Liver (tissue), 9 donors: ENCODE measurements around the gene PPP2R5C. TPM values are rescaled to one million over a fixed set of nuclear protein-coding genes. Genes with fewer than 3 reads are reported as not detected.

ENCODE experiments used
- DNase-seq: peaks from one replicate; pipeline ENCODE4 v3.0.0-alpha.2; 2017; ENCODE audit warnings: low spot score
- H3K27ac ChIP-seq, 2 donors: one replicate each; pipeline ENCODE4 v1.7.0; 2013; ENCODE audit warnings: inconsistent platforms in 2 of 2, low read length in 2 of 2, control low read depth in 1 of 2, low read depth in 1 of 2, mild to moderate bottlenecking in 1 of 2
- H3K27me3 ChIP-seq, 4 donors: one replicate each; pipeline versions ENCODE4 v1.6.1 to v1.7.0; 2013; ENCODE audit warnings: low read length in 3 of 4, inconsistent platforms in 1 of 4, mild to moderate bottlenecking in 1 of 4, moderate library complexity in 1 of 4; ENCODE audit not compliant: control insufficient read depth in 4 of 4, insufficient read depth in 4 of 4
- H3K36me3 ChIP-seq, 4 donors: one replicate each; pipeline versions ENCODE4 v1.6.1 to v1.7.0; 2013; ENCODE audit warnings: low read length in 3 of 4, mild to moderate bottlenecking in 3 of 4, low read depth in 1 of 4, moderate library complexity in 1 of 4; ENCODE audit not compliant: control insufficient read depth in 4 of 4, insufficient read depth in 3 of 4
- H3K4me1 ChIP-seq, 4 donors: one replicate each; pipeline versions ENCODE4 v1.6.1 to v1.7.0; 2013; ENCODE audit warnings: low read length in 3 of 4, mild to moderate bottlenecking in 3 of 4, moderate library complexity in 1 of 4; ENCODE audit not compliant: control insufficient read depth in 4 of 4, insufficient read depth in 4 of 4
- H3K4me3 ChIP-seq, 3 donors: one replicate each; pipeline versions ENCODE4 v1.6.1 to v1.7.0; 2013; ENCODE audit warnings: low read length in 3 of 3, control low read depth in 1 of 3, low read depth in 1 of 3, mild to moderate bottlenecking in 1 of 3
- H3K9ac ChIP-seq, 2 donors: one replicate each; pipeline ENCODE4 v1.7.0; 2013; ENCODE audit warnings: low read length in 2 of 2, mild to moderate bottlenecking in 2 of 2, moderate library complexity in 2 of 2, control low read depth in 1 of 2, low read depth in 1 of 2
- H3K9me3 ChIP-seq, 4 donors: one replicate each; pipeline versions ENCODE4 v1.6.1 to v1.7.0; 2013; ENCODE audit warnings: low read length in 3 of 4; ENCODE audit not compliant: control insufficient read depth in 4 of 4
- CTCF ChIP-seq: fragments of 150-350 bp; IDR thresholded peaks from 2 replicates; pipeline ENCODE4 v1.5.1; 2017; ENCODE audit warnings: improper control_type of control experiment, low read depth, low read length; ENCODE audit not compliant: missing input control
- EGR1 ChIP-seq, 2 donors: IDR thresholded peaks; 2 replicates each; pipeline ENCODE4 v1.6.1; 2016 to 2018; ENCODE audit warnings: antibody characterized with exemption in 2 of 2, low read depth in 2 of 2
- FOXA1 ChIP-seq: IDR thresholded peaks from 2 replicates; pipeline ENCODE4 v1.6.1; 2016; ENCODE audit warnings: antibody characterized with exemption
- FOXA2 ChIP-seq: IDR thresholded peaks from 2 replicates; pipeline ENCODE4 v1.6.1; 2016; ENCODE audit warnings: antibody characterized with exemption
- GABPA ChIP-seq, 2 donors: IDR thresholded peaks in 1 of 2; conservative IDR thresholded peaks in 1 of 2; 2 replicates each; pipeline ENCODE4 v1.6.1; 2016; ENCODE audit warnings: antibody characterized with exemption in 2 of 2, mild to moderate bottlenecking in 1 of 2, moderate library complexity in 1 of 2
- HNF4A ChIP-seq, 2 donors: conservative IDR thresholded peaks; 2 replicates each; pipeline ENCODE4 v1.6.1; 2016; ENCODE audit warnings: antibody characterized with exemption in 2 of 2, mild to moderate bottlenecking in 2 of 2
- JUND ChIP-seq, 2 donors: IDR thresholded peaks; 2 replicates each; pipeline ENCODE4 v1.6.1; 2016; ENCODE audit warnings: antibody characterized with exemption in 2 of 2
- NR2F2 ChIP-seq: IDR thresholded peaks from 2 replicates; pipeline ENCODE4 v1.6.1; 2016; ENCODE audit warnings: antibody characterized with exemption
- RAD21 ChIP-seq, 2 donors: IDR thresholded peaks; 2 replicates each; pipeline ENCODE4 v1.6.1; 2016; ENCODE audit warnings: antibody characterized with exemption in 2 of 2, mild to moderate bottlenecking in 2 of 2
- RXRA ChIP-seq, 2 donors: IDR thresholded peaks; 2 replicates each; pipeline ENCODE4 v1.6.1; 2017 to 2018; ENCODE audit warnings: antibody characterized with exemption in 2 of 2, mild to moderate bottlenecking in 1 of 2
- SP1 ChIP-seq: IDR thresholded peaks from 2 replicates; pipeline ENCODE4 v1.6.1; 2018; ENCODE audit warnings: antibody characterized with exemption, mild to moderate bottlenecking
- TAF1 ChIP-seq: conservative IDR thresholded peaks from 2 replicates; pipeline ENCODE4 v1.6.1; 2016; ENCODE audit warnings: antibody characterized with exemption, mild to moderate bottlenecking
- YY1 ChIP-seq: IDR thresholded peaks from 2 replicates; pipeline ENCODE4 v1.6.1; 2016; ENCODE audit warnings: antibody characterized with exemption, mild to moderate bottlenecking
- WGBS: extraction: QIAGEN DNeasy Blood & Tissue Kit; methylation state at CpG from one replicate; pipeline ENCODE4 v1.1.7; 2013; 5-methylcytosine and 5-hydroxymethylcytosine counted together
- polyA plus RNA-seq, 2 donors: library from polyadenylated mRNA; stranded (reverse) in 1 of 2; unstranded in 1 of 2; fragments of 200-250 nt in 1 of 2; fragments of >200 nt in 1 of 2; fragmentation: Nextera tagmentation in 1 of 2; extraction: Ambion mirVana in 1 of 2; gene quantifications; one replicate each; pipeline versions ENCODE4 v1.2.1 to v1.2.3, GENCODE V29; 2013 to 2015
- total RNA-seq, 2 donors: library from RNA; depleted of rRNA; stranded (reverse); fragments of >200 nt; gene quantifications; one replicate each; pipeline ENCODE4 v1.2.3, GENCODE V29; 2014
- TF ChIP-seq, protein P1 (sequence below): IDR thresholded peaks from 2 replicates; pipeline ENCODE4 v1.6.1; 2016; ENCODE audit warnings: antibody characterized with exemption
- TF ChIP-seq, protein P2 (sequence below): IDR thresholded peaks from 2 replicates; pipeline ENCODE4 v1.6.1; 2016; ENCODE audit warnings: antibody characterized with exemption
- TF ChIP-seq, protein P3 (sequence below): IDR thresholded peaks from 2 replicates; pipeline ENCODE4 v1.6.1; 2016; ENCODE audit warnings: antibody characterized with exemption, mild to moderate bottlenecking
- TF ChIP-seq, protein P4 (sequence below): IDR thresholded peaks from 2 replicates; pipeline ENCODE4 v1.6.1; 2016; ENCODE audit warnings: antibody characterized with exemption
- donor health status: healthy.
- donor health status: healthy.
- donor health status: healthy.
- donor health status: healthy.
- donor health status: healthy.

PPP2R5C gene
- total and polyA plus RNA-seq, 4 donors: 33.5 to 52.3 (median 43.9) TPM

GRCh38 chr14:101845496-101845895, 84.0 kb downstream of the PPP2R5C start:
- Histone ChIP-seq H3K4me1 (peaks cover 0 to 4% (median 1%) of the 10 kb centered on the region in 4 donors), H3K36me3 (peaks cover 0 to 2% (median 0%) of the 10 kb centered on the region in 4 donors), H3K9me3 (no peaks in the 10 kb centered on the region), H3K27ac (no peak overlapping the region), H3K27me3 (no peaks in the 10 kb centered on the region), H3K4me3 (no peak overlapping the region), H3K9ac (no peak overlapping the region)
- no peak for DNase-seq
- WGBS: 79% methylated on average over 2 of the region's 2 CpGs
- TF ChIP-seq, protein P1, sequence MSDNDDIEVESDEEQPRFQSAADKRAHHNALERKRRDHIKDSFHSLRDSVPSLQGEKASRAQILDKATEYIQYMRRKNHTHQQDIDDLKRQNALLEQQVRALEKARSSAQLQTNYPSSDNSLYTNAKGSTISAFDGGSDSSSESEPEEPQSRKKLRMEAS: no peak
- no peak for TF ChIP-seq TAF1
- TF ChIP-seq SP1: no peak
- no peak for TF ChIP-seq RXRA (IDR thresholded peaks at IDR 0.05)
- no peak for TF ChIP-seq FOXA2

GRCh38 chr14:101845896-101846295, 84.4 kb downstream of the PPP2R5C start:
- Histone ChIP-seq H3K4me3 (no peak overlapping the region), H3K27ac (no peak overlapping the region), H3K9ac (no peak overlapping the region), H3K27me3 (no peaks in the 10 kb centered on the region), H3K4me1 (peaks cover 0 to 6% (median 1%) of the 10 kb centered on the region in 4 donors), H3K36me3 (peaks cover 0 to 2% (median 0%) of the 10 kb centered on the region in 4 donors), H3K9me3 (no peaks in the 10 kb centered on the region)
- DNase-seq: no peak
- TF ChIP-seq RXRA (IDR thresholded peaks at IDR 0.05) (no peak), JUND (IDR thresholded peaks at IDR 0.05) (no peak), NR2F2 (no peak), TAF1 (no peak), YY1 (no peak), GABPA (IDR thresholded peaks at IDR 0.05 in 1 of 2, conservative IDR thresholded peaks at IDR 0.05 in 1 of 2) (no peak), FOXA1 (no peak), EGR1 (IDR thresholded peaks at IDR 0.05; ENCODE audit: low read depth in 2 of 2) (no peak), FOXA2 (no peak), CTCF (no peak), HNF4A (conservative IDR thresholded peaks at IDR 0.05) (no peak), SP1 (no peak), RAD21 (IDR thresholded peaks at IDR 0.05) (no peak)
- TF ChIP-seq, protein P2, sequence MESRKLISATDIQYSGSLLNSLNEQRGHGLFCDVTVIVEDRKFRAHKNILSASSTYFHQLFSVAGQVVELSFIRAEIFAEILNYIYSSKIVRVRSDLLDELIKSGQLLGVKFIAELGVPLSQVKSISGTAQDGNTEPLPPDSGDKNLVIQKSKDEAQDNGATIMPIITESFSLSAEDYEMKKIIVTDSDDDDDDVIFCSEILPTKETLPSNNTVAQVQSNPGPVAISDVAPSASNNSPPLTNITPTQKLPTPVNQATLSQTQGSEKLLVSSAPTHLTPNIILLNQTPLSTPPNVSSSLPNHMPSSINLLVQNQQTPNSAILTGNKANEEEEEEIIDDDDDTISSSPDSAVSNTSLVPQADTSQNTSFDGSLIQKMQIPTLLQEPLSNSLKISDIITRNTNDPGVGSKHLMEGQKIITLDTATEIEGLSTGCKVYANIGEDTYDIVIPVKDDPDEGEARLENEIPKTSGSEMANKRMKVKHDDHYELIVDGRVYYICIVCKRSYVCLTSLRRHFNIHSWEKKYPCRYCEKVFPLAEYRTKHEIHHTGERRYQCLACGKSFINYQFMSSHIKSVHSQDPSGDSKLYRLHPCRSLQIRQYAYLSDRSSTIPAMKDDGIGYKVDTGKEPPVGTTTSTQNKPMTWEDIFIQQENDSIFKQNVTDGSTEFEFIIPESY: no peak
- TF ChIP-seq, protein P3, sequence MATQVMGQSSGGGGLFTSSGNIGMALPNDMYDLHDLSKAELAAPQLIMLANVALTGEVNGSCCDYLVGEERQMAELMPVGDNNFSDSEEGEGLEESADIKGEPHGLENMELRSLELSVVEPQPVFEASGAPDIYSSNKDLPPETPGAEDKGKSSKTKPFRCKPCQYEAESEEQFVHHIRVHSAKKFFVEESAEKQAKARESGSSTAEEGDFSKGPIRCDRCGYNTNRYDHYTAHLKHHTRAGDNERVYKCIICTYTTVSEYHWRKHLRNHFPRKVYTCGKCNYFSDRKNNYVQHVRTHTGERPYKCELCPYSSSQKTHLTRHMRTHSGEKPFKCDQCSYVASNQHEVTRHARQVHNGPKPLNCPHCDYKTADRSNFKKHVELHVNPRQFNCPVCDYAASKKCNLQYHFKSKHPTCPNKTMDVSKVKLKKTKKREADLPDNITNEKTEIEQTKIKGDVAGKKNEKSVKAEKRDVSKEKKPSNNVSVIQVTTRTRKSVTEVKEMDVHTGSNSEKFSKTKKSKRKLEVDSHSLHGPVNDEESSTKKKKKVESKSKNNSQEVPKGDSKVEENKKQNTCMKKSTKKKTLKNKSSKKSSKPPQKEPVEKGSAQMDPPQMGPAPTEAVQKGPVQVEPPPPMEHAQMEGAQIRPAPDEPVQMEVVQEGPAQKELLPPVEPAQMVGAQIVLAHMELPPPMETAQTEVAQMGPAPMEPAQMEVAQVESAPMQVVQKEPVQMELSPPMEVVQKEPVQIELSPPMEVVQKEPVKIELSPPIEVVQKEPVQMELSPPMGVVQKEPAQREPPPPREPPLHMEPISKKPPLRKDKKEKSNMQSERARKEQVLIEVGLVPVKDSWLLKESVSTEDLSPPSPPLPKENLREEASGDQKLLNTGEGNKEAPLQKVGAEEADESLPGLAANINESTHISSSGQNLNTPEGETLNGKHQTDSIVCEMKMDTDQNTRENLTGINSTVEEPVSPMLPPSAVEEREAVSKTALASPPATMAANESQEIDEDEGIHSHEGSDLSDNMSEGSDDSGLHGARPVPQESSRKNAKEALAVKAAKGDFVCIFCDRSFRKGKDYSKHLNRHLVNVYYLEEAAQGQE: no peak
- TF ChIP-seq, protein P4, sequence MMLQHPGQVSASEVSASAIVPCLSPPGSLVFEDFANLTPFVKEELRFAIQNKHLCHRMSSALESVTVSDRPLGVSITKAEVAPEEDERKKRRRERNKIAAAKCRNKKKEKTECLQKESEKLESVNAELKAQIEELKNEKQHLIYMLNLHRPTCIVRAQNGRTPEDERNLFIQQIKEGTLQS: no peak
- TF ChIP-seq, protein P1: no peak
- 93% methylated on average over 10 of the region's 10 CpGs for WGBS
